ENCODE data around the gene SULT4A1.

SULT4A1 gene

DNA sequence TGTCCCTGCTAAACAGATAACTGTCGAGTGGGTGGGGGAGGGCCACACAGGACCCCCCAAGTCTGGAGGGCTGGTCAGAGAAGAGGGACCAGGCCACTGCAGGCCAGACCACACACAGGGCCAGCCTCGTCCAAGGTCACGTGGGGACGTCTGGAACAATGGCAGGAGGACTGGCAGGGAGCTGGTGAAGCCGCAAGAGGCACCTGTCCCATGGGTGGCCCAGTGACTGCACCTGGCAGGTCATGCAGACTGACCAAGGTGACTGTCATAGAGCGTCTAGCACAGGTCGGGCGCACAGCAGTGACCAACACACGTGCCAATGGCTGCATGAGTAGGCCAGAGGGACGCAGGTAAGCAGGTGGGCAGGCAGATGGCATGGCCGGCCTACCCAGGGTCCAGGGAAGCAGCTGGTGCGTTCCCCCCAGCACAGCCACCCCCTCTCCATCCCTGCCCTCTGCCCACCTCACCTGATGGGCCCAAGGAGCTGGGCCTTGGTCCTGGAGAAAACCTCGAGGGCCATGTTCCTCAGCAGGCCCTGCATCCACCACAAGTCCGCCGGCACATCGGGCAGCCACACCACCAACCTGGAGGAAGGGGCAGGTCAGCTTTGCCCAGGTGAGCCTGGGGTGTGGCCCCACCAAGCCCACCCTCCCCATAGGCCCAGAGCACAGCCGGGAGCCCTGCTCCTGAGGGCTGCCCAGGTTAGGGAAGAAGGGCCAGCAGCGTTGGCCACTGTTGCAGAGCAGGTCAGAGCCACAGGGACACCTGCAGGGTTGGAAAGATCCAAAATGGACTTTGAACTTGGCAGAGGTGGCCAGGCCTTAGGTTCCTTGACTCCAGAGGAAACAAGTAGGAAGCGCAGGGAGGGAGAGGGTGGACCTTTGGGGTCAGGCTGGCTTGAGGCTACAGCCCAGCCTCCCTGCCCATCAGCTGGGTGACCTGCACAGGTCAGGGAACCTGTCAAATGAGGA lies 19.1 kb upstream of the SULT4A1 start:
- H3K36me3 Mint-ChIP-seq (ENCODE audit: low read depth), result no peaks in the 10 kb centered on the region

GRCh38 chr22:43880541-43880991 lies 18.3 kb upstream of the SULT4A1 start:
- peaks cover 34% of the 10 kb centered on the region for H3K27me3 Mint-ChIP-seq (ENCODE audit: low read depth, poor library complexity)

More for the DNA sequence above, 19.1 kb upstream of the SULT4A1 start:
- TF ChIP-seq, protein P1, sequence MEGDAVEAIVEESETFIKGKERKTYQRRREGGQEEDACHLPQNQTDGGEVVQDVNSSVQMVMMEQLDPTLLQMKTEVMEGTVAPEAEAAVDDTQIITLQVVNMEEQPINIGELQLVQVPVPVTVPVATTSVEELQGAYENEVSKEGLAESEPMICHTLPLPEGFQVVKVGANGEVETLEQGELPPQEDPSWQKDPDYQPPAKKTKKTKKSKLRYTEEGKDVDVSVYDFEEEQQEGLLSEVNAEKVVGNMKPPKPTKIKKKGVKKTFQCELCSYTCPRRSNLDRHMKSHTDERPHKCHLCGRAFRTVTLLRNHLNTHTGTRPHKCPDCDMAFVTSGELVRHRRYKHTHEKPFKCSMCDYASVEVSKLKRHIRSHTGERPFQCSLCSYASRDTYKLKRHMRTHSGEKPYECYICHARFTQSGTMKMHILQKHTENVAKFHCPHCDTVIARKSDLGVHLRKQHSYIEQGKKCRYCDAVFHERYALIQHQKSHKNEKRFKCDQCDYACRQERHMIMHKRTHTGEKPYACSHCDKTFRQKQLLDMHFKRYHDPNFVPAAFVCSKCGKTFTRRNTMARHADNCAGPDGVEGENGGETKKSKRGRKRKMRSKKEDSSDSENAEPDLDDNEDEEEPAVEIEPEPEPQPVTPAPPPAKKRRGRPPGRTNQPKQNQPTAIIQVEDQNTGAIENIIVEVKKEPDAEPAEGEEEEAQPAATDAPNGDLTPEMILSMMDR (IDR thresholded peaks at IDR 0.05), result no peak
- Mint-ChIP-seq H3K27ac (no peak overlapping the region), H3K9me3 (no peaks in the 10 kb centered on the region), H3K4me3 (no peak overlapping the region), H3K4me1 (no peaks in the 10 kb centered on the region), H3K27me3 (ENCODE audit: low read depth, poor library complexity) (peaks cover 27% of the 10 kb centered on the region)
- no peak for DNase-seq

GRCh38 chr22:43879901-43880540 lies 17.7 kb upstream of the SULT4A1 start:
- no peak overlapping the region for H3K4me3 Mint-ChIP-seq
- peaks cover 35% of the 10 kb centered on the region for H3K27me3 Mint-ChIP-seq (ENCODE audit: low read depth, poor library complexity)
- H3K36me3 Mint-ChIP-seq (ENCODE audit: low read depth), result no peaks in the 10 kb centered on the region
- TF ChIP-seq, protein P1 (IDR thresholded peaks at IDR 0.05), result no peak
- no peaks in the 10 kb centered on the region for H3K4me1 Mint-ChIP-seq
- DNase-seq, result no peak
- H3K27ac Mint-ChIP-seq, result no peak overlapping the region
- no peaks in the 10 kb centered on the region for H3K9me3 Mint-ChIP-seq

More at GRCh38 chr22:43880541-43880991, 18.3 kb upstream of the SULT4A1 start:
- H3K9me3 Mint-ChIP-seq, result no peaks in the 10 kb centered on the region
- no peak for DNase-seq
- no peaks in the 10 kb centered on the region for H3K4me1 Mint-ChIP-seq
- no peak overlapping the region for H3K27ac Mint-ChIP-seq
- TF ChIP-seq, protein P1 (IDR thresholded peaks at IDR 0.05), result no peak
- H3K36me3 Mint-ChIP-seq (ENCODE audit: low read depth), result no peaks in the 10 kb centered on the region
- no peak overlapping the region for H3K4me3 Mint-ChIP-seq

- TF ChIP-seq, protein P1 (IDR thresholded peaks at IDR 0.05), result no peak
- H3K36me3 Mint-ChIP-seq (ENCODE audit: low read depth), result no peaks in the 10 kb centered on the region
- no peak overlapping the region for H3K27ac Mint-ChIP-seq
- H3K27me3 Mint-ChIP-seq (ENCODE audit: low read depth, poor library complexity), result peaks cover 33% of the 10 kb centered on the region
- no peaks in the 10 kb centered on the region for H3K4me1 Mint-ChIP-seq
- no peak overlapping the region for H3K4me3 Mint-ChIP-seq
- DNase-seq, result no peak
- no peaks in the 10 kb centered on the region for H3K9me3 Mint-ChIP-seq
These were observed 16.7 kb upstream of the SULT4A1 start for GRCh38 chr22:43878831-43879550.

DNA sequence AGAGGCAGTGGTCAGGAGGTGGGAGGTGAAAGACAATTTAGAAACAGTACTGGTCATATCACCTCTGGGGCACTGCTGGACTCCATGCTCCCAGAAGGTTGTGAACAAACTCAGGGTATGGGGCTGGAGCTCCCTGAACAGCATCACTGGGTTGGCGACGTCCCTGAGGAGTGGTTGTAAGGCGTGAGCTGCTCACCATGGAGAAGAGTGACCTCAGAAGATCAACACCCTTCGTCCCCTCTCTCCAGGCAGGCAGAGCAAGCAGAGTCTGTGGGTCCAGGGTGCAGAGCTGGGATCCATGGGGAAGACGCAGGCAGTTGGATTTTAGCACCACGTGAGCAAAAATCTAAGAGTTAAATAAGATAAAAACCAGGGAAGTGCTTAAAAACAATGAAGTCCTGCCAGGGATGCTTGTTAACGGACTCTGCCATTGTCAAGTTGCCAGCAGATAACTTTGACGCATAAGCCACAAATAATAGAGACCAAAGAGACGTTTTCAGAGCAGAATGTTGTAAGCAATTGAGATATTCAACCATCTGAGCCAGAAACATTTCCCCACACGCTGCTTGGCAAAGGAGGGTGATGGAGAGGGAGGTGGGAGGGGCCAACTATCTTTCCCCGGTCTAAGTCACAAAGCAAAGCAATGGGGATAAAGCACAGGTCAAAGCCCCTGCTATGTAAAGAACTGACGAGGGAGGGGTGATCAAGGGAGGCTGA lies 15.9 kb upstream of the SULT4A1 start:
- Mint-ChIP-seq H3K9me3 (no peaks in the 10 kb centered on the region), H3K4me3 (no peak overlapping the region), H3K27me3 (ENCODE audit: low read depth, poor library complexity) (peaks cover 36% of the 10 kb centered on the region), H3K27ac (no peak overlapping the region), H3K36me3 (ENCODE audit: low read depth) (no peaks in the 10 kb centered on the region), H3K4me1 (no peaks in the 10 kb centered on the region)
- no peak for DNase-seq
- TF ChIP-seq, protein P1 (IDR thresholded peaks at IDR 0.05), result no peak
